HEK293 (cell line): ENCODE measurements around the gene GPAM.

Experiments
- CTCF ChIA-PET: fragments of 350-600 bp; formaldehyde crosslinking; extraction: SDS; loops from one replicate; lab custom pipeline; 2021; ENCODE audit warnings: antibody characterized with exemption; lab: Yijun Ruan, JAX
- POLR2A ChIA-PET: fragments of 300-600 bp; formaldehyde crosslinking; extraction: SDS; loops from one replicate; lab custom pipeline; 2020; ENCODE audit warnings: antibody characterized with exemption, inconsistent platforms; lab: Yijun Ruan, JAX
- H3K27ac ChIP-seq: fragments of 200-500 bp; sonication (Bioruptor generic); 2 replicates; pipeline ENCODE4 v1.5.1; 2014; ENCODE audit warnings: low read depth, low read length, control low read depth, inconsistent platforms; ENCODE audit errors: extremely low read depth
- H3K36me3 ChIP-seq, 2 experiments: fragments of 200-500 bp in 1 of 2; sonication (Bioruptor generic) in 1 of 2; 1 replicate in 1 of 2; 2 replicates in 1 of 2; pipeline ENCODE4 v1.5.1; 2014 to 2017; ENCODE audit warnings: inconsistent platforms in 2 of 2, low read length in 2 of 2; ENCODE audit not compliant: control insufficient read depth in 2 of 2, insufficient read depth in 1 of 2
- H3K4me1 ChIP-seq: fragments of 200-500 bp; sonication (Bioruptor generic); 2 replicates; pipeline ENCODE4 v1.5.1; 2014; ENCODE audit warnings: mild to moderate bottlenecking, low read length, inconsistent platforms; ENCODE audit not compliant: control insufficient read depth, insufficient read depth
- H3K4me3 ChIP-seq: 2 replicates; pipeline ENCODE4 v1.5.1; 2011; ENCODE audit warnings: low read depth, mild to moderate bottlenecking, control low read depth, low read length, moderate library complexity
- H3K9me3 ChIP-seq: fragments of 200-500 bp; sonication (Bioruptor generic); 2 replicates; pipeline ENCODE4 v1.5.1; 2014; ENCODE audit warnings: low read depth, low read length, inconsistent platforms; ENCODE audit not compliant: control insufficient read depth, insufficient read depth
- BCL11A ChIP-seq: fragments of 450-650 bp; formaldehyde crosslinking; IDR thresholded peaks from 2 replicates; pipeline ENCODE4 v1.5.1; 2016; ENCODE audit warnings: low read depth, missing biosample characterization, missing genetic modification characterization
- FEZF1 ChIP-seq: fragments of 450-650 bp; formaldehyde crosslinking; IDR thresholded peaks from 2 replicates; pipeline ENCODE4 v1.5.1; 2016; ENCODE audit warnings: missing biosample characterization, missing genetic modification characterization
- KLF7 ChIP-seq: fragments of 450-650 bp; formaldehyde crosslinking; IDR thresholded peaks from 2 replicates; pipeline ENCODE4 v1.5.1; 2016; ENCODE audit warnings: missing biosample characterization, missing genetic modification characterization, borderline replicate concordance
- PRDM1 ChIP-seq: fragments of 450-650 bp; formaldehyde crosslinking; IDR thresholded peaks from 2 replicates; pipeline ENCODE4; 2016; ENCODE audit warnings: missing biosample characterization, missing genetic modification characterization
- SALL2 ChIP-seq: fragments of 450-650 bp; formaldehyde crosslinking; IDR thresholded peaks from 2 replicates; pipeline ENCODE4 v1.5.0; 2017; ENCODE audit warnings: missing biosample characterization, mild to moderate bottlenecking, missing genetic modification characterization, borderline replicate concordance
- ZBTB20 ChIP-seq: fragments of 450-650 bp; formaldehyde crosslinking; IDR thresholded peaks from 2 replicates; pipeline ENCODE4 v1.5.1; 2016; ENCODE audit warnings: missing biosample characterization, missing genetic modification characterization
- ZBTB26 ChIP-seq: fragments of 450-650 bp; formaldehyde crosslinking; optimal IDR thresholded peaks from 2 replicates; pipeline ENCODE3; 2016; ENCODE audit warnings: missing biosample characterization, mild to moderate bottlenecking, missing genetic modification characterization
- ZBTB6 ChIP-seq: fragments of 450-650 bp; formaldehyde crosslinking; IDR thresholded peaks from 2 replicates; pipeline ENCODE4 v1.5.1; 2017; ENCODE audit warnings: missing biosample characterization, missing genetic modification characterization
- ZFP69B ChIP-seq: fragments of 450-650 bp; formaldehyde crosslinking; IDR thresholded peaks from 2 replicates; pipeline ENCODE4 v1.5.1; 2016; ENCODE audit warnings: missing biosample characterization, missing genetic modification characterization
- ZNF211 ChIP-seq: fragments of 450-650 bp; formaldehyde crosslinking; IDR thresholded peaks from 2 replicates; pipeline ENCODE4 v1.5.1; 2016; ENCODE audit warnings: low read depth, missing biosample characterization, missing genetic modification characterization
- ZNF239 ChIP-seq: fragments of 450-650 bp; formaldehyde crosslinking; IDR thresholded peaks from 2 replicates; pipeline ENCODE4 v1.5.1; 2016; ENCODE audit warnings: missing biosample characterization, missing genetic modification characterization
- ZNF341 ChIP-seq: fragments of 450-650 bp; formaldehyde crosslinking; IDR thresholded peaks from 2 replicates; pipeline ENCODE4; 2016; ENCODE audit warnings: low read depth, missing biosample characterization, missing genetic modification characterization
- ZNF350 ChIP-seq: fragments of 450-650 bp; formaldehyde crosslinking; IDR thresholded peaks from 2 replicates; pipeline ENCODE4 v1.5.0; 2017; ENCODE audit warnings: missing biosample characterization, mild to moderate bottlenecking, missing genetic modification characterization
- ZNF366 ChIP-seq: fragments of 450-650 bp; formaldehyde crosslinking; conservative IDR thresholded peaks from 2 replicates; pipeline ENCODE4 v1.5.1; 2016; ENCODE audit warnings: missing biosample characterization, missing genetic modification characterization
- ZNF404 ChIP-seq: fragments of 450-650 bp; formaldehyde crosslinking; IDR thresholded peaks from 2 replicates; pipeline ENCODE4 v1.5.1; 2017; ENCODE audit warnings: missing biosample characterization, missing genetic modification characterization
- ZNF423 ChIP-seq: fragments of 450-650 bp; formaldehyde crosslinking; IDR thresholded peaks from 2 replicates; pipeline ENCODE4 v1.5.1; 2016; ENCODE audit warnings: missing biosample characterization, missing genetic modification characterization
- ZNF549 ChIP-seq: fragments of 450-650 bp; IDR thresholded peaks from 2 replicates; pipeline ENCODE4 v1.5.1; 2018; ENCODE audit warnings: missing biosample characterization, missing genetic modification characterization, mild to moderate bottlenecking, inconsistent platforms, moderate library complexity
- ZNF707 ChIP-seq: fragments of 450-650 bp; formaldehyde crosslinking; IDR thresholded peaks from 2 replicates; pipeline ENCODE4 v1.5.1; 2016; ENCODE audit warnings: missing biosample characterization, missing genetic modification characterization
- ZNF747 ChIP-seq: fragments of 450-650 bp; formaldehyde crosslinking; IDR thresholded peaks from 2 replicates; pipeline ENCODE4 v1.5.1; 2016; ENCODE audit warnings: missing biosample characterization, missing genetic modification characterization
- ZNF76 ChIP-seq: fragments of 450-650 bp; formaldehyde crosslinking; IDR thresholded peaks from 2 replicates; pipeline ENCODE4; 2016; ENCODE audit warnings: low read depth, missing biosample characterization, missing genetic modification characterization, borderline replicate concordance
- ZNF776 ChIP-seq: fragments of 450-650 bp; formaldehyde crosslinking; IDR thresholded peaks from 2 replicates; pipeline ENCODE4 v1.5.0; 2017; ENCODE audit warnings: missing biosample characterization, missing genetic modification characterization, borderline replicate concordance
- ZNF792 ChIP-seq: fragments of 450-650 bp; formaldehyde crosslinking; IDR thresholded peaks from 2 replicates; pipeline ENCODE4 v1.5.1; 2016; ENCODE audit warnings: missing biosample characterization, missing genetic modification characterization
- ZXDB ChIP-seq: fragments of 450-650 bp; formaldehyde crosslinking; IDR thresholded peaks from 2 replicates; pipeline ENCODE4 v1.5.1; 2016; ENCODE audit warnings: missing biosample characterization, missing genetic modification characterization
- TF ChIP-seq, protein P1 (sequence below): fragments of 450-650 bp; IDR thresholded peaks from 2 replicates; pipeline ENCODE4 v1.5.1; 2018; ENCODE audit warnings: missing biosample characterization, missing genetic modification characterization
- TF ChIP-seq, protein P2 (sequence below): fragments of 450-650 bp; formaldehyde crosslinking; IDR thresholded peaks from 2 replicates; pipeline ENCODE4 v1.5.1; 2017; ENCODE audit warnings: missing biosample characterization, mild to moderate bottlenecking, missing genetic modification characterization, moderate library complexity

Gene GPAM

GRCh38 chr10:112230325-112230988 lies 46.9 kb upstream of the GPAM start:
- Histone ChIP-seq H3K27ac (no peak overlapping the region), H3K36me3 (no peaks in the 10 kb centered on the region), H3K4me1 (no peaks in the 10 kb centered on the region), H3K9me3 (no peaks in the 10 kb centered on the region), H3K4me3 (no peak overlapping the region)
- POLR2A ChIA-PET, result no interaction called here
- CTCF ChIA-PET, result interaction anchor here (1.2 kb wide), 1 partner anchor 77 kb away, joined by 4 read pairs; no protein-coding TSS in a partner anchor
- no peak for TF ChIP-seq ZNF341 (tag by site-specific recombination)
- TF ChIP-seq PRDM1 (tag by site-specific recombination), result peak; percentile 23; the same call in 1 of the 2 replicates
- TF ChIP-seq ZBTB20 (tag by site-specific recombination), result no peak
- peak; percentile 86 for TF ChIP-seq ZNF366
- no peak for TF ChIP-seq ZNF404
- TF ChIP-seq, protein P1, sequence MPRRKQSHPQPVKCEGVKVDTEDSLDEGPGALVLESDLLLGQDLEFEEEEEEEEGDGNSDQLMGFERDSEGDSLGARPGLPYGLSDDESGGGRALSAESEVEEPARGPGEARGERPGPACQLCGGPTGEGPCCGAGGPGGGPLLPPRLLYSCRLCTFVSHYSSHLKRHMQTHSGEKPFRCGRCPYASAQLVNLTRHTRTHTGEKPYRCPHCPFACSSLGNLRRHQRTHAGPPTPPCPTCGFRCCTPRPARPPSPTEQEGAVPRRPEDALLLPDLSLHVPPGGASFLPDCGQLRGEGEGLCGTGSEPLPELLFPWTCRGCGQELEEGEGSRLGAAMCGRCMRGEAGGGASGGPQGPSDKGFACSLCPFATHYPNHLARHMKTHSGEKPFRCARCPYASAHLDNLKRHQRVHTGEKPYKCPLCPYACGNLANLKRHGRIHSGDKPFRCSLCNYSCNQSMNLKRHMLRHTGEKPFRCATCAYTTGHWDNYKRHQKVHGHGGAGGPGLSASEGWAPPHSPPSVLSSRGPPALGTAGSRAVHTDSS (tag by site-specific recombination), result no peak
- 0 out of 2 replicates have a peak, but pooled peaks have one; percentile 49 for TF ChIP-seq ZNF776

DNA sequence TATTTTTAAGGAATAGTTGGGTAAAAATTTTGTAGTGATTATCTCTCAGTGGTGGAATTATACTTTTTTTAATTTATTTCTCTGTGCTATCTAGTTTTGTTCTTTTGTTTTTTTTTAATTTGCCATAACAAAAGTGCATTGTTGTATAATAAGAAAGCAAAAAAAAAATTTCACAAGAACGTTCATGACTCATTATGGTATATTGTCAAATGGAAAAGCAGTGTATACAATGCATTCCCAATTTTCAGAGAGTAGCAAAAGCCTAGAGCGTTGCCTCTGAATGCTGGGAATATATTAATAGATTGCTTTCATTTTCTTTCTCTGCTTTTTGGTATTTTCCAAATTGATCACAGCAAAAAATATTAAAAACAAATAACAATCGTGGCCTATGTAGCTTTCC lies 46.3 kb upstream of the GPAM start:
- CTCF ChIA-PET, result no interaction called here
- Histone ChIP-seq H3K4me1 (no peaks in the 10 kb centered on the region), H3K36me3 (no peaks in the 10 kb centered on the region), H3K4me3 (no peak overlapping the region), H3K27ac (no peak overlapping the region), H3K9me3 (no peaks in the 10 kb centered on the region)
- POLR2A ChIA-PET, result no interaction called here
- TF ChIP-seq ZNF211 (no peak), ZNF350 (tag by site-specific recombination) (no peak), ZNF747 (no peak), ZFP69B (tag by site-specific recombination) (no peak), ZNF707 (tag by site-specific recombination) (no peak), FEZF1 (no peak), ZNF239 (tag by site-specific recombination) (no peak), ZNF792 (tag by site-specific recombination) (no peak), SALL2 (tag by site-specific recombination) (no peak), ZNF76 (tag by site-specific recombination) (no peak), ZBTB6 (tag by site-specific recombination) (no peak), ZBTB26 (tag by site-specific recombination) (no peak), KLF7 (no peak), ZNF549 (tag by site-specific recombination) (no peak), ZNF423 (tag by site-specific recombination) (no peak), BCL11A (no peak), ZXDB (no peak)
- TF ChIP-seq, protein P2, sequence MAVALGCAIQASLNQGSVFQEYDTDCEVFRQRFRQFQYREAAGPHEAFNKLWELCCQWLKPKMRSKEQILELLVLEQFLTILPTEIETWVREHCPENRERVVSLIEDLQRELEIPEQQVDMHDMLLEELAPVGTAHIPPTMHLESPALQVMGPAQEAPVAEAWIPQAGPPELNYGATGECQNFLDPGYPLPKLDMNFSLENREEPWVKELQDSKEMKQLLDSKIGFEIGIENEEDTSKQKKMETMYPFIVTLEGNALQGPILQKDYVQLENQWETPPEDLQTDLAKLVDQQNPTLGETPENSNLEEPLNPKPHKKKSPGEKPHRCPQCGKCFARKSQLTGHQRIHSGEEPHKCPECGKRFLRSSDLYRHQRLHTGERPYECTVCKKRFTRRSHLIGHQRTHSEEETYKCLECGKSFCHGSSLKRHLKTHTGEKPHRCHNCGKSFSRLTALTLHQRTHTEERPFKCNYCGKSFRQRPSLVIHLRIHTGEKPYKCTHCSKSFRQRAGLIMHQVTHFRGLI (tag by site-specific recombination), result no peak
